Hematopoietic multipotent progenitor cell (in vitro differentiated cells): ENCODE data around the gene FAM151B. TPM values are rescaled to one million over a fixed set of nuclear protein-coding genes. Genes with fewer than 3 reads are reported as not detected.
"Not testable (repeated sequence)": the region's sequence is repeated elsewhere in the genome, so short reads cannot be mapped to it uniquely, and the experiment has no call there.

Source experiments
- DNase-seq, 3 donors: peaks; one replicate each; pipeline ENCODE4 v3.0.0-alpha.2; 2011 to 2015; ENCODE audit warnings: low read depth in 2 of 3, low spot score in 2 of 3
- total RNA-seq: library from RNA; depleted of rRNA; stranded (reverse); fragments of >200 nt; gene quantifications from one replicate; pipeline ENCODE4 v1.2.3, GENCODE V29; 2012

Gene FAM151B
- total RNA-seq, 1 donor: 0.81 TPM

GRCh38 chr5:80580291-80580690 lies 92.4 kb downstream of the FAM151B start:
- DNase-seq: not testable (repeated sequence)

- DNase-seq: no peak
Observed at GRCh38 chr5:80584770-80585169, 96.9 kb downstream of the FAM151B start.

- DNase-seq: no peak
Observed at GRCh38 chr5:80588858-80589540, 101.1 kb downstream of the FAM151B start.

- no peak for DNase-seq
Observed at GRCh38 chr5:80590766-80591165, 102.9 kb downstream of the FAM151B start.

- no peak for DNase-seq
Observed at GRCh38 chr5:80591352-80591751, 103.5 kb downstream of the FAM151B start.

- DNase-seq: no peak
Observed at GRCh38 chr5:80592105-80592504, 104.2 kb downstream of the FAM151B start.

Other genes with a start within 250 kb of the FAM151B start
- 13.7 TPM for gene SERINC5, start 232.1 kb upstream of the FAM151B start, total RNA-seq
- not detected for gene SPZ1, start 168.1 kb upstream of the FAM151B start, total RNA-seq
- gene ZFYVE16, start 80.0 kb upstream of the FAM151B start, total RNA-seq: 6.2 TPM
- under 0.01 TPM for gene ANKRD34B, start 82.2 kb downstream of the FAM151B start, total RNA-seq
- 5.9 TPM for gene MSH3, start 166.6 kb downstream of the FAM151B start, total RNA-seq
- 14.8 TPM for gene DHFR, start 166.9 kb downstream of the FAM151B start, total RNA-seq